ENCODE results near the gene IPMK. TPM values are rescaled to one million over a fixed set of nuclear protein-coding genes. Genes with fewer than 3 reads are reported as not detected.

Gene IPMK
- polyA plus RNA-seq (ENCODE audit: insufficient read length): 4.3 TPM

- DNase-seq: peak; percentile 88
These were observed at the start of gene IPMK for GRCh38 chr10:58267713-58268453. Gene IPMK, minus strand, starts transcription at chr10:58267894. Its CDS starts 283 bp downstream, at chr10:58267611.

- no peak for DNase-seq
These were observed 49.2 kb upstream of the IPMK start for GRCh38 chr10:58316874-58317273.

GRCh38 chr10:58311026-58311425 lies 43.3 kb upstream of the IPMK start:
- DNase-seq: peak; percentile 16

DNA sequence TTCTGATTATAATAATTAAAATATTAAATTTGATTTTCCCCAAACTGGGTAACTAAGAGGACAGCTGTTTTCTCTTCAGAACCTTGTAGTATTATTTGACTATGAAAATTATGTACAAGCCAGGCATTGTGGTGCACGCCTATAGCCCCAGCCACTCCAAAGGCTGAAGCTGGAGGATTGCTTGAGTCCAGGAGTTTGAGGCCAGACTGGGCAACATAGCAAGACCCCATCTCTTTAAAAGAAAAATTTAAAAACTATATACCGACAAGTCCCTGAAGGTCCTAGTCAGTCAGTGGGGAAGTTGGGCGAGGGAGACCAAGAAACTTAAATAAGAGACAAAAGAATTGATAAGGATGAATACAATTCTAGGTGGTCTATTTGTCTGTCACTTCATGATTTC lies 40.0 kb upstream of the IPMK start:
- no peak for DNase-seq

GRCh38 chr10:58305821-58306220 lies 38.1 kb upstream of the IPMK start:
- no peak for DNase-seq

DNA sequence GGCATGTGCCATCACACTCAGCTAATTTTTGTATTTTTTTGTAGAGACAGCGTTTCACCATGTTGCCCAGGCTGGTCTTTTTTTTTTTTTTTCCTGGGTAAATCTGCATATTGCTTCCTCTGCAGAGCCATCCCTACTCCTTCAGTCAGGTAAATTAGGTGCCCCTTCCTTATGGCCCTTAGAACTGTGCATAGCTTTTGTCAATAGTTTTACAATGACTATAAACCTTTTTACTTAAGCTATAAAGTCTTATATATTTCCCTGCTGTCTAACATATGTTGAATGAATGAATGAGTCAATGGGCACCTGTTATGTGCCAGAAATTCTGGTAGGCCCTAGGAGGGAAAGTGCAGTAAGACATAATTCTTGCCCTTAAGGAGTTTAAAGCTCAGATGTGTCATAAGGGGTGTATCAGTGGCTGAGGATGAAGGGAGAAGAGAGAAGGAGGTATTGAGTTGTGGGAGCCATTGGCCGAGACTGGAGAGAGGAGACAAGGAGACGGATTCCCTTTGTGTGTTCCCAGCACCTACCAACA lies 36.5 kb upstream of the IPMK start:
- DNase-seq: no peak

- no peak for DNase-seq
These were observed 34.6 kb upstream of the IPMK start for GRCh38 chr10:58302254-58302653.

GRCh38 chr10:58300676-58301075 lies 33.0 kb upstream of the IPMK start:
- DNase-seq: no peak

GRCh38 chr10:58299580-58299979 lies 31.9 kb upstream of the IPMK start:
- peak; percentile 27 for DNase-seq

DNA sequence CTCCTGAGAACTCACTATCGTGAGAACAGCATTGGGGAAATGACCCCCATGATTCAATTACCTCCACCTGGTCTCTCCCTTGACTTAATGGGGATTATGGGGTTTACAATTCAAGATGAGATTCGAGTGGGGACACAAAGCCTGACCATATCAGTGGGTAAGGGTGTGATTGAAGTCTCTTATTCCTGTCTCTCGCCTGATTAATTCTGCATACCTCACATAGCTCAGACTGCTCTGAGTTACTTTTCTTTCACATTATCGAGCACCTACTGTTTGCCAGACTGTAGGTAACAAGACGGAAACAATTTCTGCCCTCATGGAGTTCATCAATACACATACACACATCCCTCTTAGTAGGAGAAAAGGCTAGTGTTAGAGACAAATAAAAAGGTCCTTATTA lies 26.3 kb upstream of the IPMK start:
- DNase-seq: no peak

DNA sequence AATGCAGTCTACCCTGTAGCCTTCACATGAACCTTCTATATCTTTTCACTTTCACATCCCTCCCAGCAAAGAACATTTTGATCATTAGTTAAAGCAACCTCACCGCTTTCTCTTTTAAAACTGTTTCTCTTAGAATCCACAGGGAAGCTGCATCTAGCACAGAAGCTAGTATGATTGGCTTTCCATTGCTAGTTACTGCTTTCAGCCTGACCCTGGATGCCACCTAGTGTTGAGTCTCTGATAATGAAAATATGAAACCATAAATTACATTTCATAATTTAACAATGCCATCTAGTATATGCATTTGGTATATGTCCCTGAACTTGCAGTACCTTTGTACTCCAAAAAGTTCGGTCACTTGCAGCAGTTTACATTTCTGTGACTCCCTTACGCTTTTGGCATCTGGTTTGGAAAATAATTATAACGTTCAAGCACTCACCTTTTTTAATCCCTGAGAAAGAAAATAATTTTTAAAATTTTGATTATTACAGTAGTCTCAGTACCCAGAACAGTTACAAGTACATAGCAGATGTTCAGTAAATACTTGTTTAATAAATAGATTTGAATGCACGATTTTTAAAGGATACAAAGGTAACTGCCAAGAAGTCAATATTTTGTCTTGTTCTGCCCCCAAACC lies 24.0 kb upstream of the IPMK start:
- peak; percentile 34 for DNase-seq

DNA sequence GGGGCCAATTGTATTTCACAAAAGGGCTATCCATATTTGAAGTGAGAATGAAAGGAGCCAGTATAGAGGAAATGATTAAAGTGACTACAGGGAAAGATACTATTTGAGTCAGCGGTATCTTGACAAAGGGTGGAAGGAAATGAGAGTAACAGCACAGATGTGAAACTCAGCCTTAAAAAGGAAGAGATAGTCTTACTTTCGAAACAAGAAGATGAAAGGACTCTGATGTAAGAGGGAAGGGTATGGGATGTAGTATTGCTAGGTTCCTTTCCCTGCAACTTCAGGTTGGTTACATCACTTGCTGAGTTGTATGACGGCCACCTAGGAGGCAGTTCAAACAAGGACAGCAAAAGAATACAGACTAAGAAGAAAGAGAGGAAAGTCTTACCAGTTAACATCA lies 14.9 kb upstream of the IPMK start:
- DNase-seq: no peak

GRCh38 chr10:58281092-58281752 lies 13.5 kb upstream of the IPMK start:
- DNase-seq: no peak

DNA sequence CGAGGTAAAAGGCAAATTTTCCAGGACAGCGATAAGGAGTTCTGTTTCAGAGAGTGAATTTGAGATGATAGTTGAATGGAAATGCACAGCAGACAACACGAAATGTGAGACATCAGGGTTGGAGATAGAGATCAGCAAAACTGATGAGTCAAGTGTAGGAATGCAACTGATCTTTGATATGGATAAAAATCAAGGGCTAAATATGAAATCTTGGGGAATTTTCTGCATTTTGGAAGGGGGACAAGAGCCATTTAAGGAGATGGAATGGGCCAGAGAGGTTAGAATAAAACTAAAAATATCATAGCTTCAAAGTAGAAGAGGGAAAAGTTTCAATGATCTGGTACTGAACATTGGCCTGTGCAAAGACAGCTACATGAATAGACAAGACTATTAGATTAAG lies 12.8 kb upstream of the IPMK start:
- DNase-seq: no peak

GRCh38 chr10:58278962-58279307 lies 11.2 kb upstream of the IPMK start:
- no peak for DNase-seq

DNA sequence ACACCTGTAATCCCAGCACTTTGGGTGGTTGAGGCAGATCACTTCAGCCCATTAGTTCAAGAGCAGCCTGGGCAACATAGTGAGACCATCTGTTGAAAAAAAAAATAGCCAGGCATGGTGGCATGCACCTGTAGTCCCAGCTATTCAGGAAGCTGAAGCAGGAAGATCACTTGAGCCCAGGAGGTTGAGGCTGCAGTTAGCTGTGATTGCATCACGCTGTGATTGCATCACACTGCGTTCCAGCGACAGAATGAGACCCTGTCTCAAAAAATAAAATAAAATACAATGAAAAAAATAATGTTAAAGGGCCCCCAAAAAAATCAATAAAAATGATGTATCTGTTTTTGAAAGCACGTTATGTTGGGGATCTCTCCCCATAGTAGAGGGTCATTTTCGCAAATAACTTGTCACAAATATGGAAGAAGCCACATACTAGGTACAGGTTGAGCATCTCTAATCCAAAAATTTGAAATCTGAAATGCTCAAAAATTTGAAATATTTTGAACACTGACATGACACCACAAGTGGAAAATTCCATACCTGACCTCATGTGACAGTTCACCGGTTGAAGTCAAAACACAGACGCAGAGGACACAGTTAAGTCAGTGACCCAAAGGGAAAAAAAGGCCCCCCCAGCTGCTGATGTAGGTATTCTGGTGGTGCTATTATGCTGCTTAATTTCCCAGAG lies 10.7 kb upstream of the IPMK start:
- DNase-seq: no peak

DNA sequence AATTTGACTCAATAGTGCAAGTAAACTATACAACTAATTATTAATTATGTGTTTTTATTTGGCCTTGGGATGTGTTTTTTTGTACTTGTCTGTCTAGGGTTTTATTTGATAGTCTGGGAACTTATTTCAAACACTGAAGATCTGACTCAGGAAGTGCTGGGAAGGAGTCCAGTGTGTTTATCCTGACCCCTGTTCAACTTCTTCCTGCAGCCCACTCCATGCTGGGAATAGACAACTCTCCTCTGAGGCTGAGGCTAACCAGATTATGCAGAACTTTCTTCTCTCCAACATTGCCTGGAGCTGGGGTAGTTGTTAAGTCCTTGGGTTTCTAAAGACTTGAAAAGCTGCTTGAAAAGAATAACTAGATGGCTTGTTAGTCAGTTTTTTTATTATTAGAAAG lies 8.2 kb upstream of the IPMK start:
- no peak for DNase-seq

GRCh38 chr10:58275261-58275660 lies 7.6 kb upstream of the IPMK start:
- no peak for DNase-seq

GRCh38 chr10:58269782-58270290 lies 2.1 kb upstream of the IPMK start:
- DNase-seq: peak; percentile 36

GRCh38 chr10:58268946-58269781 lies 1.5 kb upstream of the IPMK start, which contains the start of gene CISD1:
Gene CISD1, plus strand, starts transcription at chr10:58269162. Its CDS starts 112 bp downstream, at chr10:58269274.
- peak; percentile 97 for DNase-seq

DNA sequence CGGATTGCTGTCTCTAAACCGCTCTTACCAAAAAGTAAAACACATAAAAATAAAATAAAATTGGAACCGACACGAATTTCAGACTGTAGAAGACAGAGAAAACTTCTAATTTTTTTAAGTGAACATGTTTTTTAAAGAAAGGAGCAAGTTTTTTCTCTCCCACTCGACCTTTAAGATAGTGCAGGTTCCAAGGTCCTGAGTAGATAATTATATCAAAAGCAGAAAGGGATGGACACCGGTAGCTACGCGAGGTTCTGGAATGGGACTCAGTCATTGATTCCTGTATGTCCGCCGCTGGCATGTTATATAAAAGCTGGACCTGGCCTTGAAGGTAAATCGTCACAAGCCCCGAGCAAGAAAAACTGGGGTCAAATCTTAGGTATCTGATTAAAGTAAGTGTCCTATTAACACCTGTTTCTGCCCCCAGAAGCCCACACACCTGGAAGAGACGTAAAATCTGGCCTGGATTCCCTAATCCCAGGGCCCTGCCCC lies 806 bp upstream of the IPMK start:
- no peak for DNase-seq
